ENCODE results near the gene TUSC2.

DNA sequence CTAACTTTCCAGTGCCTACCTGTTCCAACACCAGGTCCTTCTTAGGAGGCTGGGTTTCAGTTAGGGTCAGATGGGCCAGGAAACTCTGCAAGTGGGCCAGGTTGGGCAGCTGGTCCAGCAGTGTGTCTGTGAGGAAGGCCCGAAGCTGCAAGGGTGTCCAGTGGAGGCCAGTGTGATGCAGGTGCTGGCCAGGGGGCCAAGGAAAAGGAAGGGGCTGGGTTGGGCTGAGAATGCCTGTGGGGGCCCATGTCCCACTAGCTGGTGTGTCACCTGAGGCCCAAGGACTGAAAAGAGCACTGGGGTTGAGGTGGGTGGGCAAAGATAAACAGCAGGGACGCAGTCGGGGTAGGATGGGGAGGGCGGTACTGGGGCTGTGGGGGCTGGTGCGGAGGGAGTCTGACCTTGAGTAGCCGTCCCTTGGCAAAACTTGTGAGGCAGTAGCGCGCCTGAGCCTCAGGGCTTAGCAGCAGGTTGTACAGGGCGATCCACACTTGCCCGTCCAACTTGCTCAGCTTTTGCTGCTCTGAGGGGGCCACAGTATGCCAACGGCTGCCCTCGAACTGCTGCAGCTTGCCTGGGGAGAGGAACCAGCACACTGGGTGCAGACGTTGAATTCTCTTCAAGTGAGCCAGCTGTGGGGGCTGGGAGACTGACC lies 14.1 kb upstream of the TUSC2 start:
- TF ChIP-seq EZH2 (IDR thresholded peaks at IDR 0.05; ENCODE audit: borderline replicate concordance, low read length) (no peak), CTCF (IDR thresholded peaks at IDR 0.05; ENCODE audit: low read length) (no peak)
